H9 (cell line): Measurements from ENCODE around the gene IFNL3. TPM values are rescaled to one million over a fixed set of nuclear protein-coding genes. Genes with fewer than 3 reads are reported as not detected.

ENCODE experiments used
- DNase-seq: peaks from one replicate; pipeline ENCODE4 v3.0.0-alpha.2; 2017
- H2AFZ ChIP-seq: one replicate; pipeline ENCODE4 v1.6.1; 2013; ENCODE audit warnings: mild to moderate bottlenecking, low read length, control low read depth, moderate library complexity
- H2AK5ac ChIP-seq: 2 replicates; pipeline ENCODE4 v1.6.1; 2013; ENCODE audit warnings: low read length, control low read depth, mixed read lengths; ENCODE audit not compliant: insufficient read length
- H2BK120ac ChIP-seq: one replicate; pipeline ENCODE4 v1.6.1; 2013; ENCODE audit warnings: low read depth, mild to moderate bottlenecking, low read length, control low read depth, inconsistent platforms; ENCODE audit not compliant: poor library complexity, severe bottlenecking
- H2BK12ac ChIP-seq: 2 replicates; pipeline ENCODE4 v1.6.1; 2013; ENCODE audit warnings: low read length, control low read depth, mixed read lengths, low read depth; ENCODE audit not compliant: insufficient read length
- H2BK15ac ChIP-seq: 2 replicates; pipeline ENCODE4 v1.6.1; 2013; ENCODE audit warnings: low read depth, low read length, control low read depth
- H2BK20ac ChIP-seq: one replicate; pipeline ENCODE4 v1.6.1; 2013; ENCODE audit warnings: low read depth, mild to moderate bottlenecking, low read length, control low read depth, inconsistent platforms; ENCODE audit not compliant: poor library complexity, severe bottlenecking
- H2BK5ac ChIP-seq: 2 replicates; pipeline ENCODE4 v1.6.1; 2013; ENCODE audit warnings: low read length, control low read depth, mixed read lengths; ENCODE audit not compliant: insufficient read length
- H3K14ac ChIP-seq: 2 replicates; pipeline ENCODE4 v1.6.1; 2013; ENCODE audit warnings: low read length, control low read depth; ENCODE audit not compliant: insufficient read depth
- H3K18ac ChIP-seq: 2 replicates; pipeline ENCODE4 v1.6.1; 2013; ENCODE audit warnings: low read depth, mild to moderate bottlenecking, mixed read lengths, low read length, control low read depth; ENCODE audit not compliant: insufficient read length
- H3K23ac ChIP-seq: 2 replicates; pipeline ENCODE4 v1.6.1; 2013; ENCODE audit warnings: low read length, control low read depth, mixed read lengths, low read depth; ENCODE audit not compliant: insufficient read length
- H3K23me2 ChIP-seq: 2 replicates; pipeline ENCODE4 v1.6.1; 2013; ENCODE audit warnings: low read depth, mild to moderate bottlenecking, mixed read lengths, low read length, control low read depth; ENCODE audit not compliant: insufficient read length, poor library complexity, severe bottlenecking
- H3K27ac ChIP-seq: 2 replicates; pipeline ENCODE4 v1.5.1; 2013; ENCODE audit warnings: low read length, control low read depth, mixed read lengths, low read depth; ENCODE audit not compliant: insufficient read length
- H3K27me3 ChIP-seq: 2 replicates; pipeline ENCODE4 v1.6.1; 2013; ENCODE audit warnings: low read length, control low read depth, inconsistent platforms; ENCODE audit not compliant: insufficient read depth
- H3K4ac ChIP-seq: 2 replicates; pipeline ENCODE4 v1.6.1; 2013; ENCODE audit warnings: low read depth, mild to moderate bottlenecking, control low read depth, inconsistent platforms, low read length, moderate library complexity
- H3K4me1 ChIP-seq: 2 replicates; pipeline ENCODE4 v1.6.1; 2013; ENCODE audit warnings: low read length, control low read depth, inconsistent platforms; ENCODE audit not compliant: insufficient read depth
- H3K4me2 ChIP-seq: 2 replicates; pipeline ENCODE4 v1.6.1; 2013; ENCODE audit warnings: low read length, control low read depth, mixed read lengths; ENCODE audit not compliant: insufficient read length, insufficient read depth
- H3K56ac ChIP-seq: 2 replicates; pipeline ENCODE4 v1.6.1; 2013; ENCODE audit warnings: low read depth, mild to moderate bottlenecking, mixed read lengths, low read length, control low read depth; ENCODE audit not compliant: insufficient read length
- H3K79me1 ChIP-seq: 2 replicates; pipeline ENCODE4 v1.6.1; 2013; ENCODE audit warnings: low read depth, mild to moderate bottlenecking, moderate library complexity, low read length, control low read depth, inconsistent platforms; ENCODE audit not compliant: insufficient read depth, poor library complexity, severe bottlenecking
- H3K79me2 ChIP-seq: 2 replicates; pipeline ENCODE4 v1.6.1; 2013; ENCODE audit warnings: low read length, control low read depth, inconsistent platforms; ENCODE audit not compliant: insufficient read depth
- H3K9ac ChIP-seq: 2 replicates; pipeline ENCODE4 v1.6.1; 2013; ENCODE audit warnings: low read length, control low read depth, mixed read lengths; ENCODE audit not compliant: insufficient read length; ENCODE audit errors: extremely low read depth
- H3K9me3 ChIP-seq: one replicate; pipeline ENCODE4 v1.6.1; 2013; ENCODE audit warnings: low read depth, low read length, inconsistent platforms; ENCODE audit not compliant: control insufficient read depth
- H3T11ph ChIP-seq: one replicate; pipeline ENCODE4 v1.6.1; 2013; ENCODE audit warnings: mild to moderate bottlenecking, low read length, control low read depth, inconsistent platforms
- H4K20me1 ChIP-seq: one replicate; pipeline ENCODE4 v1.6.1; 2013; ENCODE audit not compliant: control insufficient read depth, insufficient read length, insufficient read depth
- H4K5ac ChIP-seq: 2 replicates; pipeline ENCODE4 v1.6.1; 2013; ENCODE audit warnings: low read depth, mild to moderate bottlenecking, mixed read lengths, low read length, control low read depth; ENCODE audit not compliant: insufficient read length
- H4K8ac ChIP-seq: replicated peaks from 2 replicates; pipeline ENCODE4 v1.6.1; 2013; ENCODE audit warnings: low read length, control low read depth, mixed read lengths, low read depth; ENCODE audit not compliant: insufficient read length
- H4K91ac ChIP-seq: 2 replicates; pipeline ENCODE4 v1.6.1; 2013; ENCODE audit warnings: low read depth, mild to moderate bottlenecking, moderate library complexity, mixed read lengths, low read length, control low read depth; ENCODE audit not compliant: insufficient read length
- H3K27ac Mint-ChIP-seq, 3 experiments: 2 replicates in 2 of 3; 3 replicates in 1 of 3; pipeline ENCODE4 v1.8.0; 2020 to 2021; ENCODE audit warnings: mixed read lengths in 3 of 3, mild to moderate bottlenecking in 1 of 3, moderate library complexity in 1 of 3
- H3K27me3 Mint-ChIP-seq: 2 replicates; pipeline ENCODE4 v1.8.0; 2021; ENCODE audit warnings: low read depth, mild to moderate bottlenecking, moderate library complexity, mixed read lengths
- H3K36me3 Mint-ChIP-seq, 3 experiments: 2 replicates in 2 of 3; 3 replicates in 1 of 3; pipeline ENCODE4 v1.8.0; 2020 to 2021; ENCODE audit warnings: low read depth in 3 of 3, mixed read lengths in 3 of 3; ENCODE audit not compliant: insufficient read depth in 1 of 3
- H3K4me1 Mint-ChIP-seq, 2 experiments: 2 replicates each; pipeline ENCODE4 v1.8.0; 2020; ENCODE audit warnings: mixed read lengths in 2 of 2
- H3K4me3 Mint-ChIP-seq, 2 experiments: 2 replicates in 1 of 2; 3 replicates in 1 of 2; pipeline ENCODE4 v1.8.0; 2020 to 2021; ENCODE audit warnings: mild to moderate bottlenecking in 2 of 2, mixed read lengths in 2 of 2, moderate library complexity in 1 of 2
- H3K9me3 Mint-ChIP-seq, 2 experiments: 2 replicates in 1 of 2; 3 replicates in 1 of 2; pipeline ENCODE4 v1.8.0; 2020; ENCODE audit warnings: mild to moderate bottlenecking in 2 of 2, mixed read lengths in 2 of 2, moderate library complexity in 1 of 2
- WGBS: extraction: QIAGEN DNeasy Blood & Tissue Kit; methylation state at CpG from one replicate; pipeline ENCODE4 v1.1.7; 2013; ENCODE audit warnings: missing lambda C conversion rate, low lambda C conversion rate, mixed read lengths; ENCODE audit not compliant: insufficient read length; ENCODE audit errors: extremely low coverage; 5-methylcytosine and 5-hydroxymethylcytosine counted together
- total RNA-seq: library from RNA; stranded (reverse); gene quantifications from 2 replicates; pipeline ENCODE4 v1.2.1, GENCODE V29; 2021
- TF ChIP-seq, protein P1 (sequence below): fragments of 200-600 bp; sonication (generic); conservative IDR thresholded peaks from 3 replicates; pipeline ENCODE4 v1.8.0; 2021; ENCODE audit warnings: antibody characterized with exemption, mild to moderate bottlenecking

IFNL3 gene
- total RNA-seq, 1 experiment from 2014 or later, result not detected

DNA sequence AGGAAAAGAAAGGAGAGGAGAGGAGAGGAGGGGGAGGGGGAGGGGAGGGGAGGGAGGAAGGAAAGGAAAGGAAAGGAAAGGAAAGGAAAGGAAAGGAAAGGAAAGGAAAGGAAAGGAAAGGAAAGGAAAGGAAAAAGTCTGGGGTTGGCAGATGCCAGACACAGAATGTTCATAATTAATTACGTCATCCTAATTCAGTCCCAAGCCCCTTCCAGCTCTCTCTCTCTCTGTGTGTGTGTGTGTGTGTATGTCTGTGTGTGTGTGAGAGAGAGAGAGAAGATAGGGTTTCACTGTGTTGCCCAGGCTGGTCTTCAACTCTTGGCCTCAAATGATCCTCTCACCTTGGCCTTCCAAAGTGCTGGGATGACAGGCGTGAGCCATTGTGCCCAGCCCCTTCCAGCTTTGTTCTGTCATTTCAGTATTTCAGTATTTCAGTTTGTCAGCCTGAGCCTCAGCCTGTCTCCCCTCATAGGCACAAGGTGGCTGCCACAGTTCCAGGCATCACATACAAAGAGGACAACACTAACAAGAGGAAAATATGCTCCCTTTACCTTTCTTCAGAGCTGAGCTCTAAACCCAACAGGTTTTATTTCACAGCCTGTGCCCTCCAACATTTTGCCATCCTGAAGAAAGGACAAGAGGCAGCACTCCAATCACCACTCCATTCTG lies 14.6 kb downstream of the IFNL3 start:
- TF ChIP-seq, protein P1, sequence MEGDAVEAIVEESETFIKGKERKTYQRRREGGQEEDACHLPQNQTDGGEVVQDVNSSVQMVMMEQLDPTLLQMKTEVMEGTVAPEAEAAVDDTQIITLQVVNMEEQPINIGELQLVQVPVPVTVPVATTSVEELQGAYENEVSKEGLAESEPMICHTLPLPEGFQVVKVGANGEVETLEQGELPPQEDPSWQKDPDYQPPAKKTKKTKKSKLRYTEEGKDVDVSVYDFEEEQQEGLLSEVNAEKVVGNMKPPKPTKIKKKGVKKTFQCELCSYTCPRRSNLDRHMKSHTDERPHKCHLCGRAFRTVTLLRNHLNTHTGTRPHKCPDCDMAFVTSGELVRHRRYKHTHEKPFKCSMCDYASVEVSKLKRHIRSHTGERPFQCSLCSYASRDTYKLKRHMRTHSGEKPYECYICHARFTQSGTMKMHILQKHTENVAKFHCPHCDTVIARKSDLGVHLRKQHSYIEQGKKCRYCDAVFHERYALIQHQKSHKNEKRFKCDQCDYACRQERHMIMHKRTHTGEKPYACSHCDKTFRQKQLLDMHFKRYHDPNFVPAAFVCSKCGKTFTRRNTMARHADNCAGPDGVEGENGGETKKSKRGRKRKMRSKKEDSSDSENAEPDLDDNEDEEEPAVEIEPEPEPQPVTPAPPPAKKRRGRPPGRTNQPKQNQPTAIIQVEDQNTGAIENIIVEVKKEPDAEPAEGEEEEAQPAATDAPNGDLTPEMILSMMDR, result no peak
- Histone ChIP-seq H4K91ac (no peak overlapping the region), H3K23me2 (no peaks in the 10 kb centered on the region), H3K23ac (no peak overlapping the region), H2BK20ac (no peak overlapping the region), H3K14ac (no peak overlapping the region), H2BK12ac (no peak overlapping the region), H3K79me1 (no peaks in the 10 kb centered on the region), H3K4me2 (no peak overlapping the region), H3K27ac (no peak overlapping the region), H2BK5ac (no peak overlapping the region), H3K4ac (no peak overlapping the region), H3K4me1 (no peaks in the 10 kb centered on the region), H4K20me1 (no peaks in the 10 kb centered on the region), H3K9me3 (no peaks in the 10 kb centered on the region), H4K5ac (no peak overlapping the region), H3K56ac (no peak overlapping the region), H2BK120ac (no peak overlapping the region), H3K79me2 (no peaks in the 10 kb centered on the region), H3K18ac (no peak overlapping the region), H2BK15ac (no peak overlapping the region), H3T11ph (no peak overlapping the region), H3K9ac (no peak overlapping the region), H4K8ac (no peak overlapping the region), H2AFZ (no peak overlapping the region), H2AK5ac (peak overlapping the region; percentile 50), H3K27me3 (no peaks in the 10 kb centered on the region)
- WGBS, result no CpG with 5 or more reads among the region's 2 CpGs
- Mint-ChIP-seq H3K27ac (no peak overlapping the region), H3K36me3 (no peaks in the 10 kb centered on the region), H3K9me3 (no peaks in the 10 kb centered on the region), H3K27me3 (peaks cover 65% of the 10 kb centered on the region), H3K4me1 (no peaks in the 10 kb centered on the region), H3K4me3 (no peak overlapping the region)
- no peak for DNase-seq
